ENCODE data around the gene POU6F2.

- TF ChIP-seq SIN3A (IDR thresholded peaks at IDR 0.05; ENCODE audit: borderline replicate concordance in 2 of 2, control insufficient read depth in 1 of 2, low read depth in 2 of 2, low read length in 2 of 2) (no peak), ZC3H11A (IDR thresholded peaks at IDR 0.05; ENCODE audit: low read depth, low read length) (no peak), ELK1 (CRISPR knock-in tag; IDR thresholded peaks at IDR 0.05) (no peak), EZH2 (IDR thresholded peaks at IDR 0.05; ENCODE audit: borderline replicate concordance, low read depth, low read length) (no peak), YY1 (IDR thresholded peaks at IDR 0.05; ENCODE audit: borderline replicate concordance in 1 of 3, control insufficient read depth in 1 of 3, extremely low read depth in 1 of 3, insufficient read depth in 3 of 3, insufficient read length in 1 of 3, insufficient replicate concordance in 2 of 3, low read depth in 1 of 3, low read length in 2 of 3) (no peak), MAFK (IDR thresholded peaks at IDR 0.05; ENCODE audit: low read length) (no peak)
Observed at GRCh38 chr7:39022796-39023195, 45.1 kb downstream of the POU6F2 start.
